HG03097 (cell line): Measurements from ENCODE around the gene SLC20A1.
"Not testable (repeated sequence)": the region's sequence is repeated elsewhere in the genome, so short reads cannot be mapped to it uniquely, and the experiment has no call there.

Experiments used
- ATAC-seq: cut with Tn5 transposase; IDR thresholded peaks from one replicate; pipeline ENCODE4 v1.9.1; 2021; ENCODE audit not compliant: unreplicated experiment, low FRiP score

The SLC20A1 gene, protein sequence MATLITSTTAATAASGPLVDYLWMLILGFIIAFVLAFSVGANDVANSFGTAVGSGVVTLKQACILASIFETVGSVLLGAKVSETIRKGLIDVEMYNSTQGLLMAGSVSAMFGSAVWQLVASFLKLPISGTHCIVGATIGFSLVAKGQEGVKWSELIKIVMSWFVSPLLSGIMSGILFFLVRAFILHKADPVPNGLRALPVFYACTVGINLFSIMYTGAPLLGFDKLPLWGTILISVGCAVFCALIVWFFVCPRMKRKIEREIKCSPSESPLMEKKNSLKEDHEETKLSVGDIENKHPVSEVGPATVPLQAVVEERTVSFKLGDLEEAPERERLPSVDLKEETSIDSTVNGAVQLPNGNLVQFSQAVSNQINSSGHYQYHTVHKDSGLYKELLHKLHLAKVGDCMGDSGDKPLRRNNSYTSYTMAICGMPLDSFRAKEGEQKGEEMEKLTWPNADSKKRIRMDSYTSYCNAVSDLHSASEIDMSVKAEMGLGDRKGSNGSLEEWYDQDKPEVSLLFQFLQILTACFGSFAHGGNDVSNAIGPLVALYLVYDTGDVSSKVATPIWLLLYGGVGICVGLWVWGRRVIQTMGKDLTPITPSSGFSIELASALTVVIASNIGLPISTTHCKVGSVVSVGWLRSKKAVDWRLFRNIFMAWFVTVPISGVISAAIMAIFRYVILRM

GRCh38 chr2:112645310-112646101 lies at the start of gene SLC20A1:
TSS of gene SLC20A1 (plus strand) at chr2:112645939. CDS start at chr2:112646829, 890 bp downstream.
- peak; percentile 88 for ATAC-seq

GRCh38 chr2:112597537-112598322 lies 48.0 kb upstream of the SLC20A1 start:
- no peak for ATAC-seq

DNA sequence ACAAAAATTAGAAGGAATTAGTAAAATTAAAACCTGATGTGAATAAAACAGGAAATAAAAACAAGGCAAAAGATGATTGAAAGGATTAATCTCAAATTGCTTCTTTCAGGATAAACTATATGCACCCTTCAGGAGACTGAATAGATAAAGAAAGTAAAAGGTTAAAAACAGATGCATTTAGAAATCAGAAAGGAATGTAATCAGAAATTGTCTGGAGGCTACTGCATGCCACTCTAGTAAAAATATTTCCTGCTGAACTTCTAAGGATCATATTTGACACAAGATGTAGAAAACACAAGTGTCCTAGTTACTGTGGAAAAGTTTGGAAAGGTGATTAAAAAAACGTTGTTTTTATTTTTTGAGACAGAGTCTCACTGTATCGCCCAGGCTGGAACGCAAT lies 45.1 kb upstream of the SLC20A1 start:
- no peak for ATAC-seq

- no peak for ATAC-seq
These were observed 44.0 kb upstream of the SLC20A1 start for GRCh38 chr2:112601754-112602153.

DNA sequence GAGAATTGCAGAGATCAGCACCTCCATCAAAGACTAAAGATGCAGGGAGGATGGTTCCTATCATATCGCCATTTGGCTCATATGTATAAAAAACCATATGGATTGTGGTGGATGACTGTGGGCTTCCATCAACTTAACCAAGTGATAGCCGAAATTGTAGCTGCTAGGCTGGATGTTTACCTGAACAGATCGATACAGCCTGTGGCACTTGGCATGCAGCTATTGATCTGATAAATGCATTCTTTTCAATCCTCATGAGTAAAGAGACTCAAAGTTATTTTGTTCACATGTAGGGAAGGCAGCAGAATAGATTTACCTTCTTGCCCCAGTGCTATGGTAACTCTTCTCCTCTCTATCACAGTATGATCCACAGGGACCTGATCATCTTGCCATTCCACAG lies 42.8 kb upstream of the SLC20A1 start:
- ATAC-seq = no peak

- ATAC-seq = no peak
These were observed 42.0 kb upstream of the SLC20A1 start for GRCh38 chr2:112603731-112604130.

DNA sequence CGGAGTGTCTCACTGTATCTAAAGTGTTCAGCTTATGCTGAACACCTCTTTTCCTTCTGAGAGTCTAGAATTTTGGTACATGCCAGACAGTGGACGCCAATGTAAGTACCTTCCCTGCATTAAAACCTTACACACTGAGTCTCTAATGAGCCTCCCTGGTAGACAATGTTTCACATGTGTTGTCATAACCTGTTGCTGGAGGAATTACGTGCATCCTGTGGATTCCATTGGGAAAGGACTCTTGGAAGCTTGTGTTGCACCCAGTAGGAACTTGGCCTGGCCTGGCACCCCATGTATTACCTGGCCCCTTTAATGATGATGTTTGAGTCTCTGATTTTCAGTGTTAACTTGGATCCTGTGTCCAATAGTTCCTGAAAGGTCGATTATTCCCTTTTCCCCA lies 40.8 kb upstream of the SLC20A1 start:
- no peak for ATAC-seq

- ATAC-seq = no peak
These were observed 39.8 kb upstream of the SLC20A1 start for GRCh38 chr2:112605926-112606325.

DNA sequence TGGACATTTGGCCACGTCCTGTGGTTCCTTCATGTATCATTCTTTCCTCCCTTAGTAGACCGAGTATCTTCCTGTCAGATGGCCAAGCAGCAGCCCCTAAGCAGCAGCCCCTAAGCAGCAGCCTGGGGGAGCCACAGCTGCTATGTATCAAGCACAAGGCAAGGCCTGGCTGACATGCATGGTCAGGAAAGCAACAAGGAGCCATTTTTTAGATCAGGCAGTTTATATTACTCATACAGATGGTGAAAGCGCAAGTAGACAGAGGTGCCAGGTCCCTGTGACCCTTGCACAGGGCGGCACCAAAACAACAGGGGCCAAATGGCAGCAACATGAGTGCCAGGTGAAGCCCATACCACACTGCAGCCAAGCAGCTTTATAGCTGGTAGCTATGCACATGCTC lies 39.2 kb upstream of the SLC20A1 start:
- no peak for ATAC-seq

GRCh38 chr2:112607680-112608438 lies 37.9 kb upstream of the SLC20A1 start:
- no peak for ATAC-seq

DNA sequence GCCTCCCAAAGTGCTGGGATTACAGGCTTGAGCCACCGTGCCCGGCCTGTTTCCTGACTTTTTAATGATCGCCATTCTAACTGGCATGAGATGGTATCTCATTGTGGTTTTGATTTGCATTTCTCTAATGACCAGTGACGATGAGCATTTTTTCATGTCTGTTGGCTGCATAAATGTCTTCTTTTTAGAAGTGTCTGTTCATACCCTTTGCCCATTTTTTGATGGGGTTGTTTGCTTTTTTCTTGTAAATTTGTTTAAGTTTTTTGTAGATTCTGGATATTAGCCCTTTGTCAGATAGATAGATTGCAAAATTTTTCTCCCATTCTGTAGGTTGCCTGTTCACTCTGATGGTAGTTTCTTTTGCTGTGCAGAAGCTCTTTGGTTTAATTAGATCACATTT lies 36.4 kb upstream of the SLC20A1 start:
- ATAC-seq = not testable (repeated sequence)

DNA sequence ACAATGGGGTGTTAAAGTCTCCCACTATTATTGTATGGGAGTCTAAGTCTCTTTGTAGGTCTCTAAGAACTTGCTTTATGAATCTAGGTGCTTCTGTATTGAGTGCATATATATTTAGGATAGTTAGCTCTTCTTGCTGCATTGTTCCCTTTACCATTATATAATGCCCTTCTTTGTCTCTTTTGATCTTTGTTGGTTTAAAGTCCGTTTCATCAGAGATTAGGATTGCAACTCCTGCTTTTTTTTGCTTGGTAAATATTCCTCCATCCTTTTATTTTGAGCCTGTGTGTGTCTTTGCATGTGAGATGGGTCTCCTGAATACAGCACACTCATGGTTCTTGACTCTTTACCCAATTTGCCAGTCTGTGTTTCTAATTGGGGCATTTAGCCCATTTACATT lies 33.5 kb upstream of the SLC20A1 start:
- ATAC-seq = not testable (repeated sequence)

GRCh38 chr2:112614201-112614840 lies 31.4 kb upstream of the SLC20A1 start:
- no peak for ATAC-seq

DNA sequence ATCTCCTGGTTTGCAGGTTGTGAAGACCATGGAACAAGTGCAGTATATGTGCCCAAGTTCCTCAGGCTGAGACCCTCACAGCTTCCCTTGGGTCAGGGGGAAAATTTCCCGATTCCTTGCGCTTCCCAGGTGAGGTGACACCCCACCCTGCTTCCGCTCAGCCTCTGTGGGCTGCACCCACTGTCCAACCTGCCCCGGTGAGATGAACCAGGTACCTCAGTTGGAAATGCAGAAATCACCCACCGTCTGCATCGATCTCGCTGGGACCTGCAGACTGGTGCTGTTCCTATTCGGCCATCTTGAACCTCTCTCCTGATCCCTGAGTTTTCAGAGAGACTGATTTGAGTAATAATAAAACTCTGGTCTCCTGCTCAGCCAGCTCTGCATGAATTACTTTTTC lies 30.7 kb upstream of the SLC20A1 start:
- no peak for ATAC-seq

DNA sequence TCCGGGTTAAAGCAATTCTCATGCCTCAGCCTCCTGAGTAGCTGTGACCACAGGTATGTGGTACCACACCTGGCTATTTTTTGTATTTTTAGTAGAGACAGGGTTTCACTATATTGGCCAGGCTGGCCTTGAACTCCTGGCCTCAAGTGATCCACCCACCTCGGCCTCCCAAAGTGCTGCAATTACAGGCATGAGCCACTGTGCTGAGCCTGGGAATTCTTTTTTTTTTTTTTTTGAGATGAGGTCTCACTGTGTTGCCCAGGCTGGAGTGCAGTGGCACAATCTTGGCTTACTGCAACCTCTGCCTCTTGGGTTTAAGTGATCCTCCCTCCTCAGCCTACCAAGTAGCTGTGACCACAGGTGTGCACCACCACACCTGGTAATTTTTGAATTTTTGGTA lies 29.9 kb upstream of the SLC20A1 start:
- ATAC-seq = not testable (repeated sequence)

- ATAC-seq = no peak
These were observed 27.4 kb upstream of the SLC20A1 start for GRCh38 chr2:112618383-112618782.

DNA sequence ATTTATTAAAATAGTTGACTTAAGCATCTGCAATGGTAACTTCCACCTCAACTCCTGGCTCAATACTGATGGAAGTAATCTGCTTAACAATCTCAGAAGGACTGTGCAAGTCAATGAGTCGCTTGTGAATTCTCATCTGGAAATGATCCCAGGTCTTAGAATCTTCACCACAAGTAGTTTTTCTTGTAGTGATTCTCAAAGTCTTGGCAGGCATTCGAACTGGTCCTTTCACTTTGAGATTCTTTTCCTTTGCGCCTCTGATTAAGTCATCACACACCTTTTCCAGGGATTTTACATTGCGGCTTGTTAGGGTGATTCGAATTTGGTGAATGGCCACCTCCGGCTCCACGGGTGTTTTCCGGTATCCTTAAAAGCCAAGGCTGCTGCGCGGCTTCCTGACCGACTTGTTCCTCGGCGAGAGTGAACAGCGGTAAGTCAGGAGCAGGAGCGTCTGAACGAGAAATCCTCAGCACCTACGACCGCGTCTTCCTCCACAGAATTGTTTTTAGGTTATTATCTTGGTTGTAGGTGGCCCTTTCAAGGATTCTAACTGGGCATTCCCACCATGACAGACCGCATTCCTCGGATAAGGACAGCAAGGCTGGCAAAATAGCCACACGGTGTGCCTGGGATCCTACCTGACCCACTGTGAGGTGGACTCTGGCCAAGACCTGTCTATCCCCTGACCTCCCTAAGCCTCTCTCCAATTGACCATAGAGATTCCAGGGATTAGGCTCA lies 23.8 kb upstream of the SLC20A1 start:
- ATAC-seq = no peak

DNA sequence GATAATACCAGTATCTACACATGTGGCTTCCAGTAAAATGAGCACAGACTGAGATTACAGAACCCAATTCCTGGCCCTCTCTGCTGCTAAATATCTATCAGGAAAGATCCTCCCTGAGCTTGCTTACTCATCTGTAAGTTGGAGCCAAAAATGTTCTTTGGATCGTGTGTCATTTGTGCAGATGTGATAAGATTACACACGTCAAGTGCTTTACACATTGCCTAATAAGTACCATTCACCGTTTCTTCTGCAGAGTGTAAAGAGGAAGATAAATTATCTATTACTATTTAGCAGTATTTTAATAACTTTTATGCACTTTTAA lies 23.2 kb upstream of the SLC20A1 start:
- ATAC-seq = no peak
